Brain pericyte (primary cell): ENCODE measurements around the gene DPP6.

Experiments
- DNase-seq: peaks from one replicate; pipeline ENCODE4 v3.0.0-alpha.2; 2012; ENCODE audit warnings: low read depth, low spot score

Gene DPP6

DNA sequence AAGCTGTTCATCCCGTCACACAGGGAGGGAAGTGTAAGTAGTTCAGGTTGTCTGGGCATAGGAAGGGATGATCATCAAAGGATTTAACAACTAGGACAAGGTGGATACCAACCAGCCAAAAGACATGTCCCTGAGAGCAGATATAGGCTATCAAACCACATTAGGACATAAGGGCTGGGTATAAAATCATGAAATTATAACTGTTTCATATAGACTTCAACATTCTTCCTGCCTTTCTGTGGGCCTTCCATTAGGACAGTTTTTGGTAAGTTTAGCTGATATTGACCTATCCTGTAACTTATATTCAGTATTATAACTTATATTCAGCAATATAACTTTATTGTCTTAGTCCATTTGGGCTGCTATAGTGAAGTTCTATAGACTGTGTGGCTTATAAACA lies 759.8 kb downstream of the DPP6 start:
- DNase-seq, result no peak

DNA sequence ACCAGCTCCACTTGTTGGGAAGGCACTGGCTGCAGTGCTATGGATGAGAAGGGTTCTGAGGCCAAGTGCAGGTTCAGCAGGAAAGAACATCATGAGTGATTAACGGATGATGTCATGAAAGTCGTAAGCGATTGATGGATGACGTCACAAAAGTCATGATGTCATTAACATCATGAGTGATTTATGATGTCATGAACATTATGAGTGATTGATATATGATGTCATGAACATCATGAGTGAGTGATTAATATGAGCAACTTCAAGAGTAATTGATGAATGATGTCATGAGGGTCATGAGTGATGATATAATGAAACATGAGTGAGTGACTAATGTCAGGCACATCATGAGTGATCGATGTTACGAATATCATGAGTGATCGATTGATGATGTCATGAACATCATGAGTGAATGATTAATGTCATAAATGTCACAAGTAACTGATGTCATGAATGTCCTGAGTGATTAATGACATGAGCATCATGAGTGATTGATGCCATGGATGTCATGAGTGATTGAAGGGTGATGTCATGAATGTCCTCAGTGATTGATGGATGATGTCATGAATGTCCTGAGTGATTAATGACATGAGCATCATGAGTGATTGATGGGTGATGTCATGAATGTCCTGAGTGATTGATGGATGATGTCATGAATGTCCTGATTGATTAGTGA lies 765.2 kb downstream of the DPP6 start:
- no peak for DNase-seq

DNA sequence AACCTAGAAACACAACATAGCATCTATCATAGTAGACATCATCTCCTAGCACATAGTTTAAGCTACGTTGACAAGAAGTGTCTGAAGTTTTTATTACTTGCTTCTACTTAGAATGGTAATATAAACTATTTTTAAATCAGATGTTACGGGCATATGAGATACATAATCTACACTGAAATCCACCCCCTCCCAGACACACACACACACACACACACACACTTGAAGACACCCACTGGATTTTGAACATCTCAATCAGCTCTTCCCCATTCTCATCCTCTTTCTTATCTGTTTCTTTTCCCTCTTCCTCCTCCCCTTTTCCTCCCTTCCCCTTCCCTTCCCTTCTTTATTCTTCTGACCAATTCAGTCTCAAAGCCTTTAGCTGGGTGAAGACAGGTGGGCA lies 774.8 kb downstream of the DPP6 start:
- DNase-seq, result no peak

DNA sequence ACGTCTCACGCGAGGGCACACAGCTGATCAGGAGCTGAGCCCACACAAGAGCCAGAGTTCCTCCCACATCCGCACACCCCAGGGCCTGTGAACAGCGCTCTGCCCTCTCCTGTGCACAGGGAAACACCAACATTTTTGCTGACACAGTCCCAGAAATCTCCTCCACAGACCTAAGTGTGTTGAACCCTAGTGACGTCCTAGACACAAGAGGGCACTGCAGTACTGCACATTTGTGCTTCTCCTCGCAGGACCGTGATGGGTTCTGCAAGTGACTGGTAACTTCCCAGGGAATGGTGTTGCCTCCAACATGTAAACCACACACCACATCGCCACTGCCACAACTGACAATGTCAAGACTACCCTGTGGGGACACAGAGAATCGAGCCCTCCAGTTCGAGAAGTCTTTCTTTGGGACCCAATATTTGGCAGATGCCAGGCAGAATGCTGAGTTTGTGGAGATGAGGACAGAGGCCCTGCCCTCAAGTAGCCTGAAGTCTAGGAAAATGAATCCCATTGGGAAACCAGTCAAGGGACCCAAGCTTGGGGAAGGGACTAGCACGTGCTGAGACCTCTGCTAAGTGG lies 780.5 kb downstream of the DPP6 start:
- DNase-seq, result no peak

DNA sequence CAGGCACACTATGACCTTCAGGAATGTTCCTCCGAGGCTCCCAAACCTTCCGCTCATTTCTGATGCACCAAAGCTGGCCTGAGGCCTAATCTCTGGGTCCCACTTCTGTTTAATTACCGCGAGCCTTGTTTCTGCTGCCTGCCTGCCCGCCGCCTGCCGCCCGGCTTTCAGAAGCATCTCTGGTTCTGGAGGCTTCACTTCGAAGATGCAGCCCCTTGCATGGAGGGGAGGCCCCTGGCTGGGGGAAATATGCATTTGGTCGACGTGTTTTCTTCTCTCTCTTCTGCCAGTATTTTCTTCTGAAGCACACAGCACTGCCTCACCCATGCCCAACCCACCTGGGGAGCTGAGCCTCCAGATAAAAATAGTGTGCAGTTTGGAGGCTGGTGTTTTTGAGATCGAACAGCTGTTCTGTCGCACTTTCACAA lies 783.8 kb downstream of the DPP6 start:
- DNase-seq, result no peak

DNA sequence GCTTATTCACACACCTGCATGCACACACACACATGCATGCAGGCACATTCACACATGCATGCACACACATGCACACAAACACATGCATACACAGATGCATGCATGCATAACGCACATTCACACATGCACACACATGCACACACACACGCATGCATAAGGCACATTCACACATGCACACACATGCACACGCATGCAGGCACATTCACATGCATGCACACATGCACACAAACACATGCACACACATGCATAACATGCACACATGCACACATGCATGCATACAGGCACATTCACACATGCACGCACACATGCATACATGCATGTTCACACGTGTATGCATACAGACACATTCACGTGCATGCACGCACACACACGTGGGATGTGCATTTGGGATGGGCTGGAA lies 784.9 kb downstream of the DPP6 start:
- no peak for DNase-seq

DNA sequence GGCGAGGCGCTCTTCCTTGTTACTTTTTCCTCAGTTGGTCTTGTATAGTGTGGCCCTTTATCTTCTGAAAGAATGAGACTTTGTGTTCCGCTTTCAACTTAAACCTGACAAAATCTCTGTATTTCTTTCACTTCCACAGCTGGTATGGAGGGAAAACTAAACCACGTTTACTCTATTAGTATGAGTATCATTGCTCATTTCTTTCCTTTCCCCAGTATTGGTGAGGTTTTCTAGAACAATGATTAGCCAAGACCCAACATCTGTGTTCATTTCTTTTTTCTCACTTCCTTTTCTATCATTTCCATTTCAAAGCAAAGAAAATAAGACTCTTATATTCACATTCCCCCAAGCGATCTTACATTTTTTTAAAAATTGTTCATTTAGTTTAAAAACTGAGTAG lies 785.4 kb downstream of the DPP6 start:
- no peak for DNase-seq

DNA sequence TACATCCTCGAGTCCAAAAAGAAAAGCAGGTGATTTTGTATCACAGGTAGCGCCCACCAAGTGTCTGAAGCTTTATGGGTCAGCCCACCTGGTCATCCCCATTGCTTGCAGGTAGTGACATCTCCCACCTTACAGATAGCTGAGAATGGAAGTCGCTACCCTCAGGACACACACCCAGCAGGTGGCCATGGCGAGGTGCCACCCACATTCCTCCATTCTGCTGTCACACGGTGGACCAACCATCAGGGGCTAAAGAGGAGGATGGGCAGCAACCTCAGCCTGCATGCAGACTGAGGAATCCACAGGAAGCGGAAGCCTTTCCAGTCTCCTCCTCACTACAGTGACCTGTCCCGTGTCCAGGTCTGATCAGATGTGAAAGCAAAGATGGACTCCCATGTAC lies 787.9 kb downstream of the DPP6 start:
- DNase-seq, result no peak

DNA sequence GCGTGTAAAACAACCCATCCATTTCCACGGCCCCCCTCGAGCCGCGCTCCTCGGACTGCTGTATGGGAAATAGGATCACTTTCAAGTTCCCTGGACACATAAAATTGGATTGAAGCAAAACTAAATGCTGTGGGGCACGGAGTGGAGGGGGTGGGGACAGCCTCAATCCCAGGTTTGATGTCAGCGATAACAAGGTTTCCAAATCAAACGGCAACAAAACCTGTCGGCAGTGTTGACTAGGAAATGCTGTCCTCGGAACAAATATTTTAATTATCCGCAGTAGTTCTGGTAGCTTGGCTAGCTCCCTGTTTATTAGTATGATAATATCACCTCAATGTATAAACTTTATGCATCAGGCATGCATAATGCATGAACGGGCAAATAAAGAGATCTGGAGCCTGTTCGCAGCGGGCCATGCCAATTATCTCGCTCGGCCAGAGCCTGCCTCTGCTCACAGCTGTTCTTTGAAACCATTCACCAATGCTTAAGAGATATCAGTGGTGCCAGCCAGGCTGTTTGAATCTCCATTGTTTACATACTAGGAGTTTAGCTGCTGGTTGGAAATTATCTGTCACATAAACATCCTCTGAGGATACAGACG lies 789.6 kb downstream of the DPP6 start:
- DNase-seq, result no peak

DNA sequence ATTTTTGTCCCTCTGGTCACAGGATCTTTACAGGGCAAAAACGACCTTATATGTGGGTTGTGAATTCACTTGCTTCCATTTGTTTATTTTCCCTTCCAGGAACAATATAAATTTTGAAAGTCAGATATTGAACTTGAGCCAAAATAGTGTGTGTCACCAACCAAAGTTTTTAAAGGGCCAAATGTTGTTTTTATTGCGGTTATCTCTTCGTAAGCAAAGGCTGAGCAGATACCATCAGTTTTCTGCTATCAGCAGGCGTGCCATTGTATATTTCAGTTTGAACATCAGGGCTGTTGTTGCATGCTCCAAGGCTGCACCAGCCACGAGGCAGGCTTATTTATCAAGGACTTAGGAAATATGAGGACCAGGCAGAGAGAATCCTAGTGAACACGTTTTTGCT lies 790.4 kb downstream of the DPP6 start:
- DNase-seq, result no peak

DNA sequence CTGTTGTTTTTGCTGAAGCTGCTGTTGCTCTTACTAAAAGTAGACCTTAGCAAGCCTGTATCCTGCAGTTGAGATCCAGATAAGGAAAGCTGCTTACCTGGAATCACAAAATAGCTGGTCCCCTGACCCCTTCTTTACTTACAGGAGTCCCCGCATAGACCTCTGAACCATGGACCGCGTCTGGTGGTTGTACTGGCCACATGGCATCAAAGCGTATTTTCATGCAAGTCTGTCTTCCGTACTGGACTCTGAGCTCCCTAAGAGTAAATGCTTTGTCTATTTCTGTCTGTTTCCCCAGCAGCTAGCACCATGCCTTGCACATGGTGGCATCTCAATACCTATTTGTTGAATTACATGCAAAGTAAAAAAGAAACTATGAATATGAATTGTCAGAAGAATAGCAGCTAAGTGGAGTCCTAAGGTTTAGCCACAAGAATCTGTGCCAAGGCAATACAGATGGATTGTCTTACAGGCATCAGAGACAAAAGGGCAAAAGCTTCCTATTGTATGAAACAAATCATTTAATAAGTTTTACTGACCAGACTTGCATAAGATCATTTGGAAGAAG lies 791.6 kb downstream of the DPP6 start:
- DNase-seq, result no peak

DNA sequence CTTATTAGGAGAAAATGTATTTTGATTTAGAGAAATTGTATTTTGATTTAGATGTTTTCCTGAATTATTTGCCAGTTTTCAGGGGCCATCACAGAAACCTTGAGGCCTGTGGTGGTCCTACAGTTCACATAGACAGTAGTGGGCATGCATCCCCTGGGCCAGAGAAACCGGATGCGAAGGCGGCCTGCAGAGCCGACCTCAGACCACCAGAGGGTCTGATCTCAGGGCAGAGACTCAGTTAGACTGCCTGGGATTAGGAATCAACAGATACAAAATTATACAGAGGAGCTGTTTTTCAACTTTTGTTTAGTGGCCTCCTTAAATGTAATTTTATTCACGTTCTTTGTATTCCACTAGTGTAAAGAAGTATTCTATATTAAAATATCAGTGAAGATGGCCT lies 792.3 kb downstream of the DPP6 start:
- DNase-seq, result no peak

DNA sequence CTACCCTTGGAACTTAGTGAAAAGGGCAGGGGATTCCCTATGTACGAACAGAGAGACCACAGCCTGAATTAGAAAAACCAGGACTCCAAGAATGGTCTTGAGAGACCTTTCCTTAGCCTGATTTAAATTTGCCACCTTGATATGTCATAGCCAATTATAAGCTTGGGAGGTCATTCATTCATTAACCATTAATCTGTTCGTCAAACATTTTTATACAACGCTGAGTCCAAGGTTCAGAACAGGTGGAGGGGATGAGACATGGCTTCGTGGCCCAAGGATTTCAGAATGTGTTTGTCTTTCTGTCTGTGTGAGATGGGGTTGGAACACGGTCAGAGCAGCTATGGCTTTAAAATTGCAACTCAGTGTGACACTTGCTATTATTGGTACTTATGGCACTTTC lies 792.8 kb downstream of the DPP6 start:
- DNase-seq, result no peak

DNA sequence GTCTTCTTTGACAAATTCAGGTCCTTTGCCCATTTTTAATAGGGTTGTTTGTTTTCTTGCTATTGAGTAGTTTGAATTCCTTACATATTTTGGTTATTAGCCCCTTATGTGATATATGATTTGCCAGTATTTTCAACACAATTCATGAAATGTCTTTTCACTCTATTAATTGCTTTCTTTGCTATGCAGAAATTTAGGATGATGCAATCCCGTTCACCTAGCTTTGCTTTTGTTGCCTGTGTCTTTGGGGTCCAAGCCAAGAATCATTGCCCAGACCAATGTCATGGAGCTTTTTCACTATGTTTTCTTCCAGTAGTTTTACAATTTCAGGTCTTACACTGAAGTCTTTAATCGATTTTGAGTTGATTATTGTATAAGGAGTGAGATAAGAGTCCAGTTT lies 796.3 kb downstream of the DPP6 start:
- DNase-seq, result no peak

DNA sequence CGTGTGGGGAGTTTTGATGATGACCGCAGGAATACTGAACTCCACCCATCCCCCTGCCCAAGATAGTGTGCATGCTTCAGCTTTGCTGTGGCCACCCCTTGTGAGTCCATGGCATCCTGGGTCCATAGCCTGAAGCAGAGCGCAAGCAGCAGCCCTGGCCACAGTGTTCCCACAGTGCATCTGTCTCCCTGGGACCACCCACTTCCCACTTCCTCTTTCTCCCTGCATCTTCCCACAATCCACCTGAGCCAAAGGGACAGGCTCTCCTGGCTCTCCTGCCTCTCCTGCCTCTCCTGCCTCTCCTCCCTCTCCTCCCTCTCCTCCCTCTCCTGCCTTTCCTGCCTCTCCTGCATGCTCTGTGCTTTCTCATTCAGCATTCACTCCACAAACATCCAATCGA lies 800.0 kb downstream of the DPP6 start:
- DNase-seq, result no peak

DNA sequence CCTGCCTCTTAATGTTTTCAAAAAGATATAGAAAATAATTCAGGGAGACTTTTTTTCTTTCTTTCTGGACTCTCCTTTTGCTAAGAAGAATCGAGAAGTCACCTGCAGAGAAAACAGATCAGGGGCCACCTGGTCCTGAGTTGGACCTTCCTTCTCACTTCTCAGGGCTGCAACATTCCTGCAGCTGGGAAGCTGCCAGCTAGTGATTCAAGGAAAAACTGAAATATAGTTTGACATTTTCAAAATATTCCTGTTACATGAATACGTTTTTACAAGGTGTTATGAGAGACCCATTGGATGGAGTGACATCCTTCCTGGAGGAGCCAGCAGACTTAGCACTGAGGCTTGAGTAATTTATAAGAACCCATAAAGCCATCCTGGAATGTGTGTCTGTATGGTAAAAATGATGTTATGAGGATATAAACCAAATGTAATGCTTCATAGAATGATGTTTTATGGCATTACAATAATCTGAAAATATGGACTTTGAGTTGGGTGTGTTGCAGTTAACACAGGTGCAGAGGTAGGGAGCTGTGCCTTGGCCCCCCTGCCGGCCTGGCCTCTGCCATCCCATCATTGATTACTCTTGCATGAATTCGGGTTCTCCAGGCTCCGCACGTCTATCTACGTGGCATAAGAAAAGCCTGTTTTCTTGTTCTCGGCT lies 801.0 kb downstream of the DPP6 start:
- no peak for DNase-seq

DNA sequence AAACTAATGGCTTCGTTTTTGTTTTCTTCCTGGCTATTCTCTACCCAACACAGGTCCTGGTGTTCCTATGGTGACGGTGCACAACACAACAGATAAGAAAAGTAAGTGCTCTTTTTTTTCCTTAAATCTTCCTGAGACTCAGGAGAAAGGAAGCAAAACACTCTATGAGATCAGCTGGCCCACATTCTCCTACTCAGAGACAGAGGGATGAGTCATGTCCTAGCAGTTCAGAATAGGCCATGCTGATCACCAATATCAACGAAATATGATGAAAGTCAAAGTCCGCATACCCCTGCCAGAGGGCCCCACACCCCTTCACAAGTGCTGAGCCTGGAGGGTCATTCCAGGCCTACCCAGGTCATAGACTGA lies 801.5 kb downstream of the DPP6 start:
- DNase-seq, result no peak

DNA sequence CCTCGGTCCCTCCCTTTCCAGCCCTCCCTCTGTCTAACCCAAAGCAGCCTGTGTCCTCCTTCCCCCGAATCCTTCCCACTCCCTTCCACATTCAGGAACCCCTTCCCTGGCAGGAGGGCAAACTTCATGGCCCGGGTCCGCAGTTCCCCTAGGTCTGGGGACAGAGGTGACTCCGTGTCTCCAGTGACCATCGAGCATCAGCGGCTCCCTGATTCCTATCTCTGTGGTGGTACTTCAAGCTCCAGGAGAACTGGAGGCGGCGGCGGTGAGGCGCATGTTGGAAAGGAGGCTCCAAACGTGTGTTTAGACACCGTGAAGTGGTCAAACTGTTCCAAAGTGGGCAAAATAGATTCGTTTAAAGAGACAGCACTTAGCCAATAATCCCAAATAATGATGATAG lies 802.6 kb downstream of the DPP6 start:
- no peak for DNase-seq

DNA sequence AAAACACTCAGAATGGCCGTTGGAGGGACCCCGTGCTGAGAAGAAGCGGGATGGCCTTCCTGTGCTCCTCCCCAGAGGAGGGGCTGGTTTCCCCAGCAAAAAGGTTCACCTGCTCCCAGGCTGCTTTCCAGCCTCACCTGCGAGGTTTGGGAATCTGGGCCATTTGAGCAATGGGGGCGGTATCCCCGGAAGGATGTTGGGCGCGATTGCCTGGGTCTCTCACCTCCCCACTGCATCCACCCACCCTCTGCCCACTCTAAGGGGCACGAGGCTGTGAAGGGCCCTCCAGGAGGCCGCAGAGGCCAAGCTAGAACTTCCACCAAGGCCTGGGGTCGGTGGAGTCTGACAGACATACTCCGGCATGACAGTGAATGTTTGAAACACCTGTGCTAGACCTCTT lies 803.2 kb downstream of the DPP6 start:
- no peak for DNase-seq

DNA sequence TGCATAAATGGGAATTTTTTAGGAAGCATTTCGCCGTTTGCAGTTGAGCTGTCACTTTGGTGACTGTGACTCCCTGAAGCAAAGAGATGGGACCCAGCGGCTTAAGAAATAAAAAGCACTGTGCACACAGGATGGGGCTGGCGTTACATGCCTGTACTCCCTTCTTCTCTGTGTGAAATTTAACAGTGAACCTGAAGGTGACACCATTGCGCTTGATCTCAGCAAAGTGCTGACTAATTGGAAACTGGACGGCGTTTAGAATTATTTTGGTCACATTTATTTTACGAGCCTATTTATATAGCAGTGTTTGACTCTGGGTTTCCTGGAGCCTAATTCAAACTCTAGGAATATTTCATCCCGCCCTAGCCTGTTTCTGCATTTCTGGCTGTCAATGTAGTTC lies 804.5 kb downstream of the DPP6 start:
- no peak for DNase-seq

DNA sequence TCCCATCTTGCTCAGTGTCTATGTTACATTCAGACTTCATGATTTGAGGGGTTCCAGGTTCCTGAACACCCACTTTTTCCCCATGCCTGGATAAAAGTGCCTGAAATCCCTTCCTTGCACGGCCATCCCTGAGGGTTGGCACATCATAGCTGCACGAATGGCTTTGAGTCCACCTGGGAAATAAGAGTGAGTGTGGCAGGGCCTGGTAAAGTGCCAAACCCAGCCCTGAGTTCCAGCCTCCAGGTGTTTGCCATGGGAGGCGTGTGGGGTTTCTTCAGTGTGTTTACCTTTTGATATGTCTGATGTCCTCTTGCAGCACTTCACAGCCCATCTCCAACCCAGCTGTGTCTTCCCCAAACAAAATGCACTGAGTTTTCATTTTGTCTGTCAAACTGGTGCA lies 805.0 kb downstream of the DPP6 start:
- no peak for DNase-seq

DNA sequence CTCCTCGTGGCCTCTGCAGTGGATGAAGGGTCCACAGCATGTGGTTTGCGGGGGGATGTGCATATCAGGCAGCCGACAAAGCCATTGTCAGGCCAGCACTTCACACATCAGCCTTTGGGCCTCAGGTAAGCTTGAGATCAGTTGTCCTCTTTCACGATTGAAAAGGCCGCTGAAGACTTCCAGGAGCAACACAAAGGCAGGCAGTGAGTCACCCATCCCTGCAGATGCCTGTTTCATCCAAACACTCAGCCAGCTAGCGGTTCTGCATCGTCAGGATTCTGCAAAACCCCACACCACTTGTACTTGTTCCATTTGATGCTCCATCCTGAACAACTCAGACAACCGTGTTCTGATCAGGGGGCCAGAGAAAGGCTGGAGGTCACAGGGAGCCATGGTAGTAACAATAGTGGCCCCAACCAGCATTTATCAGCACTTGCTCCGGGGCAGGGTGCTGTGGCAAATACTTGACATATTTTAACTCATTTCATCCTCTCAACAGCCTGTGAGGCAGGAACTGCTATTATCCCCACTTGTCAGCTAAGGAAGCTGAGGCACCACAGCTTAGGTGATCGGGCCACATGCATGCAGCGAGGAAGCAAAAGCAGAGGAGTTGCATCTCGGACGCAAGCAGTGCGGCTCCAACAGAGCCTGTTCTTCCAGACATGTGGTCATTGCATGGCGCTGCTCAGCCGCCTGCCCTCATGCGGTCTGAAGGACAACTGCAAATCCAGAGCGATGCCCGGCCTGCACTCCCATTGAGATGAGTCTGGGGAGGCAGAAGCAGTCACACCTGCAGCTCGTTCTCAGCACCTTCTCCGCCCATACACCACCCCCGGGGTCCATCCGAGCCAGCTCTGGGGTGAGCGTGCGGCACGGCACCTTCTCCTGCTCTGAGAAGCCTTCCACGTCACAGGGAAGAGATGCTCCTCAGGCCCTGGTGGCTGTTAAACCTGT lies 805.8 kb downstream of the DPP6 start:
- DNase-seq, result no peak
